Gastrocnemius medialis (tissue), 4 donors: ENCODE measurements around the gene CD276.

Source experiments
- CTCF ChIP-seq, 5 experiments: fragments of 450-650 bp in 3 of 5; fragments of 200-600 bp in 2 of 5; sonication (generic) in 2 of 5; IDR thresholded peaks in 4 of 5; conservative IDR thresholded peaks in 1 of 5; 1 replicate in 4 of 5; 2 replicates in 1 of 5; pipeline ENCODE4 v1.5.1; 2016 to 2019; ENCODE audit warnings: antibody characterized with exemption in 5 of 5, mild to moderate bottlenecking in 3 of 5, moderate library complexity in 3 of 5
- POLR2A ChIP-seq, 2 donors: fragments of 450-650 bp; IDR thresholded peaks; one replicate each; pipeline ENCODE4 v1.6.1; 2017; ENCODE audit warnings: antibody characterized with exemption in 2 of 2, mild to moderate bottlenecking in 2 of 2, moderate library complexity in 2 of 2

DNA sequence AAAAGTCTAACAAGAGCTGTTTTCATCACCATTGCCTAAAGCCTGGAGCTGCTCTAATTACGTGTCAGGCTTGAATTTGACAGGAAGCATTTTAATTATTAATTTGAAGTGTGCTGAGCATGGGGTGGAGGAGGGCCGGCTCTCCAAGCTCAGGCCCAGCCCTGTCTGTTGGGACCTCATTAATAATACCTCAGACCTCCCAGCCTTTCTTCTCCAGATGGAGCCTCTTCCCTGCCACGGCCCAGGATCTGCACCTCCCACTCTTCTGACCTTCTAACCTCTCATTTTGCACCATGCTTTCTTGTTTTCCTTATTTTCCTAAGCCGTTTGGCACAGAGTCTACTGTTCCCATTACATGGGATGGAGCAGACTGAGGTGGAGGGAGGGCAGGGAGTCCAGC, 39.0 kb downstream of the CD276 start:
- TF ChIP-seq CTCF (IDR thresholded peaks at IDR 0.05 in 4 of 5, conservative IDR thresholded peaks at IDR 0.05 in 1 of 5) (no peak), POLR2A (IDR thresholded peaks at IDR 0.05) (no peak)
